Measurements from ENCODE around the gene LEAP2.

LEAP2 gene

GRCh38 chr5:132840313-132840712 is 33.2 kb upstream of the LEAP2 start:
- H4K20me1 ChIP-seq (ENCODE audit: insufficient read depth), result no peaks in the 10 kb centered on the region
- no peak overlapping the region for H3K4me2 ChIP-seq
- H3K4me1 ChIP-seq (ENCODE audit: low read depth, poor library complexity, severe bottlenecking), result no peaks in the 10 kb centered on the region
- H3K36me3 ChIP-seq (ENCODE audit: insufficient read depth), result no peaks in the 10 kb centered on the region
- no peak overlapping the region for H3K27ac ChIP-seq
- no peaks in the 10 kb centered on the region for H3K79me2 ChIP-seq (ENCODE audit: insufficient read depth, low read depth)
- TF ChIP-seq CTCF (conservative IDR thresholded peaks at IDR 0.05; ENCODE audit: low read depth, low read length), result no peak
- H3K9ac ChIP-seq, result no peak overlapping the region
- no peaks in the 10 kb centered on the region for H3K27me3 ChIP-seq (ENCODE audit: insufficient read depth, low read depth)
- H3K4me3 ChIP-seq (IDR thresholded peaks at IDR 0.05; ENCODE audit: insufficient read depth, low read depth, low read length), result no peak overlapping the region
- H2AFZ ChIP-seq (ENCODE audit: low read depth), result no peak overlapping the region

GRCh38 chr5:132840896-132841295 is 32.6 kb upstream of the LEAP2 start:
- Histone ChIP-seq H3K36me3 (ENCODE audit: insufficient read depth) (no peaks in the 10 kb centered on the region), H3K9ac (no peak overlapping the region), H3K27me3 (ENCODE audit: insufficient read depth, low read depth) (no peaks in the 10 kb centered on the region), H3K4me1 (ENCODE audit: low read depth, poor library complexity, severe bottlenecking) (no peaks in the 10 kb centered on the region), H3K79me2 (ENCODE audit: insufficient read depth, low read depth) (no peaks in the 10 kb centered on the region), H3K27ac (no peak overlapping the region), H2AFZ (ENCODE audit: low read depth) (no peak overlapping the region), H3K4me3 (IDR thresholded peaks at IDR 0.05; ENCODE audit: insufficient read depth, low read depth, low read length) (no peak overlapping the region), H3K4me2 (no peak overlapping the region), H4K20me1 (ENCODE audit: insufficient read depth) (no peaks in the 10 kb centered on the region)
- no peak for TF ChIP-seq CTCF (conservative IDR thresholded peaks at IDR 0.05; ENCODE audit: low read depth, low read length)

GRCh38 chr5:132841305-132841704 is 32.2 kb upstream of the LEAP2 start:
- no peak overlapping the region for H2AFZ ChIP-seq (ENCODE audit: low read depth)
- H3K27ac ChIP-seq, result no peak overlapping the region
- H4K20me1 ChIP-seq (ENCODE audit: insufficient read depth), result no peaks in the 10 kb centered on the region
- TF ChIP-seq CTCF (conservative IDR thresholded peaks at IDR 0.05; ENCODE audit: low read depth, low read length), result no peak
- no peaks in the 10 kb centered on the region for H3K4me1 ChIP-seq (ENCODE audit: low read depth, poor library complexity, severe bottlenecking)
- H3K4me2 ChIP-seq, result no peak overlapping the region
- no peaks in the 10 kb centered on the region for H3K36me3 ChIP-seq (ENCODE audit: insufficient read depth)
- no peaks in the 10 kb centered on the region for H3K79me2 ChIP-seq (ENCODE audit: insufficient read depth, low read depth)
- no peak overlapping the region for H3K9ac ChIP-seq
- H3K4me3 ChIP-seq (IDR thresholded peaks at IDR 0.05; ENCODE audit: insufficient read depth, low read depth, low read length), result no peak overlapping the region
- H3K27me3 ChIP-seq (ENCODE audit: insufficient read depth, low read depth), result no peaks in the 10 kb centered on the region

GRCh38 chr5:132848270-132848669 is 25.2 kb upstream of the LEAP2 start:
- Histone ChIP-seq H3K9ac (no peak overlapping the region), H3K36me3 (ENCODE audit: insufficient read depth) (no peaks in the 10 kb centered on the region), H3K4me2 (no peak overlapping the region), H3K79me2 (ENCODE audit: insufficient read depth, low read depth) (no peaks in the 10 kb centered on the region), H2AFZ (ENCODE audit: low read depth) (no peak overlapping the region), H3K27me3 (ENCODE audit: insufficient read depth, low read depth) (no peaks in the 10 kb centered on the region), H3K27ac (no peak overlapping the region), H3K4me1 (ENCODE audit: low read depth, poor library complexity, severe bottlenecking) (peaks cover 4% of the 10 kb centered on the region), H4K20me1 (ENCODE audit: insufficient read depth) (no peaks in the 10 kb centered on the region), H3K4me3 (IDR thresholded peaks at IDR 0.05; ENCODE audit: insufficient read depth, low read depth, low read length) (no peak overlapping the region)
- no peak for TF ChIP-seq CTCF (conservative IDR thresholded peaks at IDR 0.05; ENCODE audit: low read depth, low read length)

- H2AFZ ChIP-seq (ENCODE audit: low read depth), result no peak overlapping the region
These were observed 24.1 kb upstream of the LEAP2 start for GRCh38 chr5:132849347-132849746.

More at GRCh38 chr5:132849347-132849746, 24.1 kb upstream of the LEAP2 start:
- no peak for TF ChIP-seq CTCF (conservative IDR thresholded peaks at IDR 0.05; ENCODE audit: low read depth, low read length)
- H3K36me3 ChIP-seq (ENCODE audit: insufficient read depth), result no peaks in the 10 kb centered on the region
- H3K27ac ChIP-seq, result no peak overlapping the region
- H3K9ac ChIP-seq, result no peak overlapping the region
- H3K4me3 ChIP-seq (IDR thresholded peaks at IDR 0.05; ENCODE audit: insufficient read depth, low read depth, low read length), result no peak overlapping the region
- no peak overlapping the region for H3K4me2 ChIP-seq
- H3K4me1 ChIP-seq (ENCODE audit: low read depth, poor library complexity, severe bottlenecking), result peaks cover 4% of the 10 kb centered on the region
- no peaks in the 10 kb centered on the region for H4K20me1 ChIP-seq (ENCODE audit: insufficient read depth)
- H3K79me2 ChIP-seq (ENCODE audit: insufficient read depth, low read depth), result no peaks in the 10 kb centered on the region
- no peaks in the 10 kb centered on the region for H3K27me3 ChIP-seq (ENCODE audit: insufficient read depth, low read depth)
